ENCODE results near the gene SH3RF1. TPM values are rescaled to one million over a fixed set of nuclear protein-coding genes. Genes with fewer than 3 reads are reported as not detected.

The SH3RF1 gene
- total RNA-seq, 3 donors from 2014 or later = 20.2 to 37.0 (median 27.9) TPM

DNA sequence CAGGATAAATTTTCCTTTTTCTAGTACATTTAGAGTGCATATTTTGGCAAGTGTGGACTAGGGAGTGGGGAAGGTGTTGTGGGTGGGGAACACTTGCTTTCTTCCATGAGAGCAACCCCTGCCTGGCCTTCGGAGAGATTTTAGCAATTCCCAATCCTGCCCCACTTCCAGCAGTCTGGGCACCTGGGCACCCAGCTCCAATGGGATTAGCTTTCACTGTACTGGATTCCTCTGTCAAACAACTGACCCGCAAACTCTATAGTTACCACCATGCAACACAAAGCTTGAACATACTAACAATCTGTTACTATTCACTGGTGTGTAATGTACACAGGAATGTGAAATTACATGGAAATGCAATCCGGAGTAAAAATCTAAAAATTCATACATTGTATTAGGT is 50.3 kb downstream of the SH3RF1 start:
- Histone ChIP-seq H3K4me3 (no peak overlapping the region), H3K36me3 (no peaks in the 10 kb centered on the region), H3K9me3 (no peaks in the 10 kb centered on the region), H3K27ac (no peak overlapping the region), H3K4me1 (peaks cover 0 to 13% of the 10 kb centered on the region in 2 donors), H3K27me3 (no peaks in the 10 kb centered on the region)
- TF ChIP-seq, protein P1, sequence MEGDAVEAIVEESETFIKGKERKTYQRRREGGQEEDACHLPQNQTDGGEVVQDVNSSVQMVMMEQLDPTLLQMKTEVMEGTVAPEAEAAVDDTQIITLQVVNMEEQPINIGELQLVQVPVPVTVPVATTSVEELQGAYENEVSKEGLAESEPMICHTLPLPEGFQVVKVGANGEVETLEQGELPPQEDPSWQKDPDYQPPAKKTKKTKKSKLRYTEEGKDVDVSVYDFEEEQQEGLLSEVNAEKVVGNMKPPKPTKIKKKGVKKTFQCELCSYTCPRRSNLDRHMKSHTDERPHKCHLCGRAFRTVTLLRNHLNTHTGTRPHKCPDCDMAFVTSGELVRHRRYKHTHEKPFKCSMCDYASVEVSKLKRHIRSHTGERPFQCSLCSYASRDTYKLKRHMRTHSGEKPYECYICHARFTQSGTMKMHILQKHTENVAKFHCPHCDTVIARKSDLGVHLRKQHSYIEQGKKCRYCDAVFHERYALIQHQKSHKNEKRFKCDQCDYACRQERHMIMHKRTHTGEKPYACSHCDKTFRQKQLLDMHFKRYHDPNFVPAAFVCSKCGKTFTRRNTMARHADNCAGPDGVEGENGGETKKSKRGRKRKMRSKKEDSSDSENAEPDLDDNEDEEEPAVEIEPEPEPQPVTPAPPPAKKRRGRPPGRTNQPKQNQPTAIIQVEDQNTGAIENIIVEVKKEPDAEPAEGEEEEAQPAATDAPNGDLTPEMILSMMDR (IDR thresholded peaks at IDR 0.05) = no peak
- TF ChIP-seq POLR2AphosphoS5 (IDR thresholded peaks at IDR 0.05) = no peak
- TF ChIP-seq POLR2A (IDR thresholded peaks at IDR 0.05) = no peak
- intact Hi-C loops (cut with DNase I; ENCODE audit: low total_unique reads) = no loop called here
- no peak for DNase-seq (ENCODE audit: low spot score in 2 of 2)

DNA sequence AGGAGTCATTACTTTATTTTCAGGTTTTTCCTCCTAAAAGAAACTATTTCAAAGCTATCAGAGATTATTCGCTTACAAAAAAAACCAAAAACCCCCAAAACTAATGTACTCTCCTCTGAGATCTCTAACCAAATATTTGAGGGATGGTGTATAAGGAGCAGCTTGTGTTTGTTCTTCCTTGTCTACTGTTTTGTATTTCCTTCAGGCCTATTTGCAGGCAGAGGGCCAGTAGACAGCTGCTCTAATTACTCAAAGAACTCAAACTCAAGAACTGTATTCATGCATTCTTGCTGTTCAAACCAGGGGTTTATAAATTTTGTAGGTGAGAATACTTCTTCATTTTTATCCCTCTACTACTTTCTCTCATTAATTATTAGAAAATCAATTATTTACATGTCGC is 51.3 kb downstream of the SH3RF1 start:
- intact Hi-C loops (cut with DNase I; ENCODE audit: low total_unique reads) = no loop called here
- H3K36me3 ChIP-seq = no peaks in the 10 kb centered on the region
- H3K9me3 ChIP-seq = no peaks in the 10 kb centered on the region
- H3K27me3 ChIP-seq = no peaks in the 10 kb centered on the region
- no peak overlapping the region for H3K4me3 ChIP-seq
- DNase-seq (ENCODE audit: low spot score in 2 of 2) = no peak
- H3K4me1 ChIP-seq = peaks cover 0 to 13% of the 10 kb centered on the region in 2 donors
- no peak for TF ChIP-seq POLR2AphosphoS5 (IDR thresholded peaks at IDR 0.05)
- TF ChIP-seq, protein P1 (IDR thresholded peaks at IDR 0.05) = no peak
- TF ChIP-seq POLR2A (IDR thresholded peaks at IDR 0.05) = no peak
- H3K27ac ChIP-seq = no peak overlapping the region

DNA sequence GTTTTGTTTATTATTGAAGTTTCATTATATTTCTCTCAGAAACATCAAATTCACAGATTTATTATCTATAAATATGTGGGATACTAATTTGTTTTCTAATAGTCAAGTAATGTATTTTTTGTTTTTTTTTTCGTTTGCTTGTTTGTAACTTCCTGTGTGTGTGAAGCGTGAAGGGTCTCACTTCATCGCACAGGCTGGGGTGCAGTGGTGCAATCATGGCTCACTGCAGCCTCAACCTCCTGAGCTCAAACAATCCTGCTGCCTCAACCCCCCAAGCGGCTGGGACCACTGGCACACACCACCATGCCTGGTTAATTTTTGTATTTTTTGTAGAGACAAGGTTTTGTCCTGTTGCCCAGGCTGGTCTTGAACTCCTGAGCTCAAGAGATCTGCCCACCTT is 55.1 kb downstream of the SH3RF1 start:
- intact Hi-C loops (cut with DNase I; ENCODE audit: low total_unique reads) = no loop called here
- H3K9me3 ChIP-seq = no peaks in the 10 kb centered on the region
- H3K4me3 ChIP-seq = no peak overlapping the region
- H3K27me3 ChIP-seq = no peaks in the 10 kb centered on the region
- no peak for TF ChIP-seq POLR2A (IDR thresholded peaks at IDR 0.05)
- TF ChIP-seq, protein P1 (IDR thresholded peaks at IDR 0.05) = no peak
- no peak for DNase-seq (ENCODE audit: low spot score in 2 of 2)
- H3K36me3 ChIP-seq = no peaks in the 10 kb centered on the region
- H3K4me1 ChIP-seq = peaks cover 0 to 13% of the 10 kb centered on the region in 2 donors
- H3K27ac ChIP-seq = no peak overlapping the region

DNA sequence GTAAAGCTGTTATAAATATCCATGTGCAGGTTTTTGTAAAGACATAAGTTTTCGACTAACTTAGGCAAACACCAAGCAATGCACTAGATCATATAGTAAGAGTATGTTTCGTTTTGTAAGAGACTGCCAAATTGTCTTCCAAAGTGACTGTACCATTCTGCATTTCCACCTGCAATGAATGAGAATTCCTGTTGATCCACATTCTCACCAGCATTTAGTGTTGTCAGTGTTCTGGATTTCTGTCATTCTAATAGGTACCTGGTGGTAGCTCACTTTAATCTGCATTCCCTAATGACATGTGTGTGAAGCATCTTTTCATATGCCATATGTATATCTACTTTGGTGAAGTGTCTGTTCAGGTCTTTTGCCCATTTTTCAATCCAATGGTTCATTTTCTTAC is 57.8 kb downstream of the SH3RF1 start:
- no peaks in the 10 kb centered on the region for H3K36me3 ChIP-seq
- H3K9me3 ChIP-seq = no peaks in the 10 kb centered on the region
- H3K4me1 ChIP-seq = no peaks in the 10 kb centered on the region
- no peaks in the 10 kb centered on the region for H3K27me3 ChIP-seq
- DNase-seq (ENCODE audit: low spot score in 2 of 2) = no peak
- H3K4me3 ChIP-seq = no peak overlapping the region
- intact Hi-C loops (cut with DNase I; ENCODE audit: low total_unique reads) = no loop called here
- no peak for TF ChIP-seq POLR2AphosphoS5 (IDR thresholded peaks at IDR 0.05)
- TF ChIP-seq, protein P1 (IDR thresholded peaks at IDR 0.05) = no peak
- TF ChIP-seq POLR2A (IDR thresholded peaks at IDR 0.05) = no peak
- H3K27ac ChIP-seq = no peak overlapping the region

DNA sequence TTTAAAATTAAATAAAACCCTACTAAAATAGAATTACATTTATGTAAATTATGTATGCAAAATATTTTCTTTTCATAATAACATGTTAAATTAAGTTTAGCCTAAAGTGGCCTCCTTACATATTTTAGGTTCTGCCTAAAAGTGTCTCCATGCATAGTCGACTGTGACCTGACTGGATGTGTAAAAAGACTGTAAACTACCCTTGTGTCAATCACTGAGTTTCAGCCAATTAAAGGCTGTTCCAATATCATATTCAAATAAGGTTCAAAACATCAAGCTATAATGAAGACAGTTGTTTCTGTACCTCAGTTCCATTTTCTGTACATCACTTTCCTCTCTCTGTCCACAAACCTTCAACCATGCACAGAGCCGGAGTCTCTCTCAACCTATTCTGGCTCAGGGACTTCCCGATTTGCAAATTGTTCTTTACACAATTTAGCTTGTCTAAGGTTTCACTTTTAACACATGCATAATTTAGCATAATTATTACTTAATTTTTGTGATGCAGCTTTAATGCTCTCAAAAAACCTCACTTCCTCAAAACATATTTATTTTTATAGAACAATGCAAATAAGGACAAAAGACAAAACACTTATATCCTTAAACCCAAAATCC is 60.1 kb downstream of the SH3RF1 start:
- H3K4me1 ChIP-seq = no peaks in the 10 kb centered on the region
- no peaks in the 10 kb centered on the region for H3K36me3 ChIP-seq
- H3K27ac ChIP-seq = no peak overlapping the region
- H3K9me3 ChIP-seq = no peaks in the 10 kb centered on the region
- no peak overlapping the region for H3K4me3 ChIP-seq
- DNase-seq (ENCODE audit: low spot score in 2 of 2) = no peak
- intact Hi-C loops (cut with DNase I; ENCODE audit: low total_unique reads) = no loop called here
- TF ChIP-seq, protein P1 (IDR thresholded peaks at IDR 0.05) = no peak
- TF ChIP-seq POLR2AphosphoS5 (IDR thresholded peaks at IDR 0.05) = no peak
- no peak for TF ChIP-seq POLR2A (IDR thresholded peaks at IDR 0.05)
- H3K27me3 ChIP-seq = no peaks in the 10 kb centered on the region
